T-helper 1 cell treated with Interleukin-12 subunit alpha and Interleukin-12 subunit beta and Interleukin-4 antibody, amounts not matched to agents 30 μg/mL and 1 μg/mL, for 36 hours (primary cell): Measurements from ENCODE around the gene CARMIL3.

ENCODE experiments used
- H3K27ac Mint-ChIP-seq: one replicate; pipeline ENCODE4 v1.8.0; 2021; ENCODE audit warnings: mild to moderate bottlenecking, mixed read lengths
- H3K27me3 Mint-ChIP-seq: one replicate; pipeline ENCODE4 v1.8.0; 2021; ENCODE audit warnings: low read depth, mixed read lengths
- H3K36me3 Mint-ChIP-seq: one replicate; pipeline ENCODE4 v1.8.0; 2021; ENCODE audit warnings: low read depth, mixed read lengths
- H3K4me1 Mint-ChIP-seq: one replicate; pipeline ENCODE4 v1.8.0; 2021; ENCODE audit warnings: low read depth, mixed read lengths
- H3K4me3 Mint-ChIP-seq: one replicate; pipeline ENCODE4 v1.8.0; 2021; ENCODE audit warnings: mild to moderate bottlenecking, moderate library complexity, mixed read lengths
- H3K9me3 Mint-ChIP-seq: one replicate; pipeline ENCODE4 v1.8.0; 2021; ENCODE audit warnings: mixed read lengths

Gene CARMIL3

DNA sequence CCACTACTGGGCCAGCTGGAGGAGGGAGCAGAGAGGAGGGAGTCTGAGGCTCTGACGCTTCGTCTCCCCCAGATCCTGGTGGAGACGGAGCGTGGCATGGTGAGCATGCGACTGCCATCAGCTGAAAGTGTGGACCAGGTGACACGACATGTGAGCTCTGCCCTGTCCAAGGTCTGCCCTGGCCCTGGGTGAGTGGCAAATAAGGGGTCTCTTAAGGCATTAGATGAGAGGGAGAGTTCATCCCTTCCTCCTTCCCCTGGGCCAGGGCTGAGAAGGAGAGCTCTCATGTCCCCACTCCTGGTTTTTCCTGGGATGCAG, 2.5 kb downstream of the CARMIL3 start:
- Mint-ChIP-seq H3K9me3 (no peaks in the 10 kb centered on the region), H3K4me1 (peaks cover 13% of the 10 kb centered on the region), H3K4me3 (no peak overlapping the region), H3K36me3 (no peaks in the 10 kb centered on the region), H3K27me3 (peaks cover 31% of the 10 kb centered on the region), H3K27ac (no peak overlapping the region)

- H3K9me3 Mint-ChIP-seq = no peaks in the 10 kb centered on the region
- peaks cover 13% of the 10 kb centered on the region for H3K4me1 Mint-ChIP-seq
- no peaks in the 10 kb centered on the region for H3K36me3 Mint-ChIP-seq
- H3K27ac Mint-ChIP-seq = no peak overlapping the region
- peaks cover 28% of the 10 kb centered on the region for H3K27me3 Mint-ChIP-seq
- no peak overlapping the region for H3K4me3 Mint-ChIP-seq
These were observed 2.8 kb downstream of the CARMIL3 start for GRCh38 chr14:24054646-24055045.

GRCh38 chr14:24055971-24056799, 4.4 kb downstream of the CARMIL3 start:
- no peak overlapping the region for H3K27ac Mint-ChIP-seq

DNA sequence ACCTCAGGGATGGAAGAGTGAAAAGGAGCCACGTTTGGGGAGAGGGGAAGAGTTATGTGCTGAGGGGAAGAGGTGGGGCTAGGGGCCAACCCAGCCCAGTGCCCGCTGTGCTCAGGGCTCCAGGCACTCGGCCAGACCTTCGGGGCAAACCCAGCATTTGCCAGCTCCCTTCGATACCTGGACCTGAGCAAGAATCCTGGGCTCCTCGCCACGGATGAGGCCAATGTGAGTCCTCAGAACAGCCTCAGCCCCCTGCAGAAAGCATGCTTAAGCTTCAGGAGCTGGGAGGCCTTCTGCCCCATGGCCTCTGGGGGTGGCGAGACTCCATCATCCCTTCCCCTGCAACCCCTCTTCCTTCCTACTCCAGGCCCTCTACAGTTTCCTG, 5.0 kb downstream of the CARMIL3 start:
- H3K27me3 Mint-ChIP-seq = peaks cover 12% of the 10 kb centered on the region
- H3K4me1 Mint-ChIP-seq = peaks cover 13% of the 10 kb centered on the region
- no peaks in the 10 kb centered on the region for H3K36me3 Mint-ChIP-seq
- H3K4me3 Mint-ChIP-seq = no peak overlapping the region
- H3K9me3 Mint-ChIP-seq = no peaks in the 10 kb centered on the region
- H3K27ac Mint-ChIP-seq = no peak overlapping the region

More at GRCh38 chr14:24055971-24056799, 4.4 kb downstream of the CARMIL3 start:
- H3K36me3 Mint-ChIP-seq = no peaks in the 10 kb centered on the region
- no peak overlapping the region for H3K4me3 Mint-ChIP-seq
- H3K4me1 Mint-ChIP-seq = peaks cover 13% of the 10 kb centered on the region
- no peaks in the 10 kb centered on the region for H3K9me3 Mint-ChIP-seq
- H3K27me3 Mint-ChIP-seq = peaks cover 14% of the 10 kb centered on the region

DNA sequence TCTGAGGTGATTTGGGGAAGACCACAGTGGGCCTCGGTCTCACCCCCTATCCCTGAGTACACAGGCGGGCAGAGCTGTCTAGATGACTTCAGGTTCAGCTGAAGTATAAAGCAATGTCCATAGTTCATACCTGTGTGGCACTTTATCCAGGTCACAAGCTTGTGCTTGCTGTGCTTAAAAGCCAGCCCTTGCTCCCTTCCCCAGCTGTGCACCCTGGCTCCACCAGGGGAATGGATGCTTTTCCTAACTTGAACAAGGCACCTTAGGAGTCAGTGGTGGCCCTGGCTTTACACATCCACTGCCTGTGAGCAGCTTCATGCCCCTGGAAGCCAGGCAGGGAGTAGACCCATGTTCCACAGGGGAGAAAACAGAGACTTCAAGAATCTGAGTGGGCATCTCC, 5.5 kb downstream of the CARMIL3 start:
- Mint-ChIP-seq H3K9me3 (no peaks in the 10 kb centered on the region), H3K36me3 (no peaks in the 10 kb centered on the region), H3K27me3 (peaks cover 12% of the 10 kb centered on the region), H3K4me1 (peaks cover 13% of the 10 kb centered on the region), H3K27ac (no peak overlapping the region), H3K4me3 (no peak overlapping the region)

DNA sequence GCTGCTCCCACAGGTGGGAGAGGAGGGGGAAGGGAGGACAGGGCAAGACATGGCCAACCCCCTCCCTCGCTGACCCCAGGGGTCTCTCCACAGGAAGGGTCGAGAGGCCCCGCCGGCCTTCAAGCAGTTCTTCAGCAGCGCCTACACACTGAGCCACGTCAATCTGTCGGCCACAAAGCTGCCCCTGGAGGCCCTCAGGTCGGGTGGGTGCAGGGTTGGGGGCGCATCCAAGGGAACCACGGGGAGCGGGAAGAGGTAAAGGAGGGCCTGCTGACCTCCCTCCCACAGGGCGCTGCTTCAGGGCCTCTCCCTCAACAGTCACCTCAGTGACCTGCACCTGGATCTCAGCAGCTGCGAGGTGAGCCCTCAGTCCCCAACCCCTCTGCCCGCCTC, 6.1 kb downstream of the CARMIL3 start:
- peaks cover 9% of the 10 kb centered on the region for H3K27me3 Mint-ChIP-seq
- H3K4me3 Mint-ChIP-seq = no peak overlapping the region
- H3K9me3 Mint-ChIP-seq = no peaks in the 10 kb centered on the region
- peaks cover 9% of the 10 kb centered on the region for H3K4me1 Mint-ChIP-seq
- H3K27ac Mint-ChIP-seq = no peak overlapping the region
- H3K36me3 Mint-ChIP-seq = no peaks in the 10 kb centered on the region

- peaks cover 6% of the 10 kb centered on the region for H3K27me3 Mint-ChIP-seq
- no peak overlapping the region for H3K4me3 Mint-ChIP-seq
- peak overlapping the region; percentile 54 for H3K27ac Mint-ChIP-seq
- no peaks in the 10 kb centered on the region for H3K9me3 Mint-ChIP-seq
- peaks cover 4% of the 10 kb centered on the region for H3K4me1 Mint-ChIP-seq
- no peaks in the 10 kb centered on the region for H3K36me3 Mint-ChIP-seq
These were observed 6.6 kb downstream of the CARMIL3 start for GRCh38 chr14:24058260-24058950.

GRCh38 chr14:24058951-24059475, 7.2 kb downstream of the CARMIL3 start:
- Mint-ChIP-seq H3K4me3 (no peak overlapping the region), H3K27me3 (peaks cover 6% of the 10 kb centered on the region), H3K4me1 (peaks cover 2% of the 10 kb centered on the region), H3K27ac (no peak overlapping the region), H3K9me3 (no peaks in the 10 kb centered on the region), H3K36me3 (no peaks in the 10 kb centered on the region)

DNA sequence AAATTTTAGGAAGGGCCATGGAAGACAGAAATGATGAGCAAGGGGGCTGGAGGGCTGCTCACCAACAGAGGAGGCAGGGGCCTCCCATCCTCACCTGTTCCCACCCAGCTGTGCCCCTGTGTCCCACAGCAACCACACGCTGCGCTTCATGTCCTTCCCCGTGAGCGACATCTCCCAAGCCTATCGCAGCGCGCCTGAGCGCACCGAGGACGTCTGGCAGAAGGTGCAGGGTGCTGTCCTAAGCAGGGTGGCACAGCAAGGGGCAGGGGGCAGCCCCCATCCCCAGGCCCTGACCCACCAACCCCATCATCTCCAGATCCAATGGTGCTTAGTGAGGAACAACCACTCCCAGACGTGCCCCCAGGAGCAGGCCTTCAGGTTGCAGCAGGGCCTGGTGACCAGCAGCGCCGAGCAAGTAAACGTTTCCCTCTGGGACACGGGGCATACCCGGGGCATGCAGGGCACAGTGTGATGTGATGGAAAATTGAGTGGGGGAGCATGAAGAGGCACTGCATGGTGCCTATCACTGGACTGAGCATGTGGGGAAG, 8.1 kb downstream of the CARMIL3 start:
- no peak overlapping the region for H3K27ac Mint-ChIP-seq
- no peaks in the 10 kb centered on the region for H3K36me3 Mint-ChIP-seq
- H3K27me3 Mint-ChIP-seq = peaks cover 1% of the 10 kb centered on the region
- H3K9me3 Mint-ChIP-seq = no peaks in the 10 kb centered on the region
- H3K4me1 Mint-ChIP-seq = peaks cover 2% of the 10 kb centered on the region
- H3K4me3 Mint-ChIP-seq = no peak overlapping the region

GRCh38 chr14:24060443-24060842, 8.6 kb downstream of the CARMIL3 start:
- H3K4me3 Mint-ChIP-seq = no peak overlapping the region

DNA sequence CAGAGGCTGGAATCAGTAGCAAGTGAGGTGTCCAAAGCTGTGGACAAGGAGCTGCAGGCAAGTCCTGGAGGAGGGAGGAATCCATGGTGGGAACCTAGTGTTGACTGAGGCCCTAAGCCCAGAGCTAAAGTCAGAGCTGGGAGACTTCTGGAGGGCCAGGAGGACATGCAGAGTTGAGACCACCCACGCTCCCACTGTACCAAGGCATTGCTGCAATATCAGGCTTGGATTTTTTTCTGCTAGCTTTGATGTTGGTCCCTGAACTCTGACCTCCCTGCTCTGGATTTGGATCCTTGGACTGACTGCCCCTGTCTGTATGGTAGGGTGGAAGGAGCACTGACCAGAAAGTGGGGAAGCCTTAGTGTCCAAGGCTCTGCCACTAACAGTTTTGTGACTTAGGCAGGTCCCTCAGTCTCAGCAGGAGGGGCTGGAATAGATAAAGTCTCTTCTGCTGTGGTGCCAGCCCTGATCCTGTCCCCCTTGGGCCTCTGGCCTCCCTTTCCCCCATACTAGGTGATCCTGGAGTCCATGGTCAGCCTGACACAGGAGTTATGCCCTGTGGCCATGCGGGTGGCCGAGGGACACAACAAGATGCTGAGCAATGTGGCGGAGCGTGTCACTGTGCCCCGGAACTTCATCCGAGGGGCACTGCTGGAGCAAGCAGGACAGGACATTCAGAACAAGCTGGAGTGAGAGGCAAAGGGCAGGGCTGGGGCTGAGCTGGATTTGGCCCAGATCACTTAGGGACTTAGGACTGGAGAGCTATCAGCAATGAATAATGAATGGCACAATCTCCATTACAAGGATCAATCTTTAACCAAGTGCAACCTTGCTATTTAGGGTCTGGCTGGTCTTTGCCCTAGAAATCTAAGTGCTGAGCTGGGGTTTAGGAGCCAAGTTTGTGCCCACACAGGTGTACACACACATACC, 9.4 kb downstream of the CARMIL3 start:
- H3K27me3 Mint-ChIP-seq = no peaks in the 10 kb centered on the region
- no peak overlapping the region for H3K27ac Mint-ChIP-seq
- H3K4me3 Mint-ChIP-seq = no peak overlapping the region
- H3K9me3 Mint-ChIP-seq = no peaks in the 10 kb centered on the region
- H3K4me1 Mint-ChIP-seq = peaks cover 2% of the 10 kb centered on the region
- H3K36me3 Mint-ChIP-seq = no peaks in the 10 kb centered on the region

More at GRCh38 chr14:24060443-24060842, 8.6 kb downstream of the CARMIL3 start:
- Mint-ChIP-seq H3K27ac (no peak overlapping the region), H3K9me3 (no peaks in the 10 kb centered on the region), H3K27me3 (no peaks in the 10 kb centered on the region), H3K4me1 (peaks cover 2% of the 10 kb centered on the region), H3K36me3 (no peaks in the 10 kb centered on the region)

GRCh38 chr14:24062216-24062980, 10.6 kb downstream of the CARMIL3 start:
- no peaks in the 10 kb centered on the region for H3K36me3 Mint-ChIP-seq

DNA sequence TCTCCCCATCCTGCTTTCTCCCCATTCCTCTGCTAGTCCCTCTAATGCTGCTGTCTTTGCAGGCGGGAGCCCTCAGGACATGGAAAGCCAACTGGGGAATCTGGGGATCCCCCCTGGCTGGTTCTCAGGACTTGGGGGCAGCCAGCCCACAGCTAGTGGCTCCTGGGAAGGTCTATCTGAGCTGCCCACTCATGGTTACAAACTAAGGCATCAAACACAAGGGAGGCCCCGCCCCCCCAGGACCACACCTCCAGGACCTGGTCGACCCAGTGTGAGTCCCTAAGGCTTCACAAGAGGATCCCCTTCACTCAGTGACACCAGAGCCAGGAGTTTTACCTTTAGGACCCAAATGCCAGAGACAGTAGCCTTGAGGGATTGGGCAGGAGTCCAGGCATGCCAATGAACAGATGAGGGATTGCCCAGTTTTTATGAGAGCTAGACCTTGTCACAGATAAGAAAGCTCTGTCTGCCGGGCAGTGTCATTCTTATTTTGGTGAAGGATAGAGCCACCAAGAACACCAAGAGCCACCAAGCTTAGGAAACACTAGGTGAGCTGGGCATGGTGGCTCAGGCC, 11.5 kb downstream of the CARMIL3 start:
- Mint-ChIP-seq H3K4me1 (no peaks in the 10 kb centered on the region), H3K36me3 (no peaks in the 10 kb centered on the region), H3K27ac (no peak overlapping the region), H3K4me3 (no peak overlapping the region), H3K9me3 (no peaks in the 10 kb centered on the region), H3K27me3 (peaks cover 3% of the 10 kb centered on the region)

More at GRCh38 chr14:24062216-24062980, 10.6 kb downstream of the CARMIL3 start:
- Mint-ChIP-seq H3K27ac (no peak overlapping the region), H3K4me1 (peaks cover 2% of the 10 kb centered on the region), H3K4me3 (no peak overlapping the region), H3K9me3 (no peaks in the 10 kb centered on the region), H3K27me3 (no peaks in the 10 kb centered on the region)
